NCI-H1092 (cell line): ENCODE measurements around the gene CPXM1.
"Not testable (repeated sequence)": the region's sequence is repeated elsewhere in the genome, so short reads cannot be mapped to it uniquely, and the experiment has no call there.

Experiments
- DNase-seq: peaks from one replicate; lab custom pipeline; 2025; lab: John Stamatoyannopoulos, UW

The CPXM1 gene

DNA sequence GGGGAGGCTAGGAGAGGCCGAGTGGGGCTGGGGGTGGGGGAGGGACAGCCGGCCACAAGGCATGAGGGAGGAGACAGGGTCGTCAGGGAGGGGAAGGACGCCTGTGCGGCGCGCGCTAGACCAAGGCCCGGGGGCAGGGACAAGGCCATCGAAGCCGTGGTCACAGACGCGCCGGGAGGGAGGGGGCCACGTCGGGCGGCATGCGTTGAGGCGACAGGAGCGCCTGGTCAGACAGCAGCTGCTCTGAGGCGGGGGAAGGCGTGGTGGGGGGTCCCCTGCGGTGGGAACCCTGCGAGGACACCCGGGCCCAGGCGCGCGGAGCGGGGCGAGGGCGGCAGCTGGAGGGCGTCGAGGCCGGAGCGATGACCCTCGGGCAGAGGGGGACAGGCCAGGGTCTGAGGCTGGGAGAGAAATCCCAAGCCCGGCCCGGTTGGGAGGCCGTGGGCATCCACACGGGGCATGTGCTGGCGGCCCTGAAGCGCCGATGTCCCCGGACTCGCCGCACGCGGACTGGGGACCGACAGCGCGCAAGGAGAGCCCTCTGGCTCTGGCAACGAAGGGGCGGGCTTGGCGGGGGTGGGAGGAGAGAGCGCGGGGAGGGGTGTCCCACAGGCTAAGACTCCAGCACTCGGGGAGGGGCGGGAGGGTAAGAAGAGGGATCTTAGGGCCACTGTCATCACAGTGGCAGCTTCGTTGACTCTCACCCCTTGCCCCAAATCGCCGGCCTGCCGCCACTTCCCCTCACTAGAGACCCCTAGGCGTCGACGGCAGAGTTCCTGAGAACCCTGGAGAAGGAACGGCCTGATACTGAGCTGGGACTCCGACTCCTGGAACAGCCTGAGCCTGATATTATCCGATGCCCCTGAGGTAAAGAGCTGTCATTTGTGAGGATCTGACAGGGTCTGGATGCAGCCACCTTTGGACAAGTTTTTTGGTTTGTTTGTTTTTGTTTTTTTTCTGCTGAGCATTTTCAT is 20.8 kb upstream of the CPXM1 start:
- DNase-seq = no peak

DNA sequence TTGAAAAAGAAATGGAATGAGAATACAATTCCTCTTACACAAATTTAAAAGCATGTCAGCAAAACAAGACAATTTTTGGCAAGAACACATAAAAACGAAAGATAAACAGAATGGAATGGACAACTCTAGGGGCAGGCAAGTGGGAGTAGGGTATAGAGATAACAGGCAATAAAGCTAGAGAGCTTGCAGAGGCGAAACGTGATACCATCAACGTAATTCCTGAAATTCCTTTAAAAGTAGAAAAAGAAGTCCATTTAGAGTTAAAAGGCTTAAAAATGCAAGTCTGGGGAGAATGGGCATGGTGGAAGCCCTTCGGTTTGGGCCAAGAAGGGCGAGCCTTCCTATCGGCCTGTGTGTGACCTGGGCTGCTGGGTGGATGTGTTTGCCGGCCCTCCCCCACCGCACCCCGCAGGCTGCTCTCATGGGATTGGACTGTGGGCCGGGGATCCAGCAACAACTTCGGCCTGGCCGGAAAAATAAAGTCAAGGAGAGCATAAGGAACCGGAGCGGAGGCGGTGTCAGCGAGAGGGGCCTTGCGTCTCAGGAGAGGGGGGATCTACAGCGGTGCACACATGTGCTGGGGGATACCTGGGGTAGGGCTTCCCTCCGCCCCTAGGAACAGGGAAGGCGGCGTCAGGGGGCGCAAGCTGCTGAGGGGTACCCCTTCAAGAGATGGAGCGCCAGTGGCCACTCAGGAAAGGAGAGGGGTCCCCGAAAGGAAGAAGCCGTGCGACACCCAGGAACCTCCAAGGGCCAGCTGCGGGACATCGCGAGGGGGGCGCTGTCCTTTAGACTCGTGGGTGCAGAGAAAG is 19.9 kb upstream of the CPXM1 start:
- DNase-seq = no peak

DNA sequence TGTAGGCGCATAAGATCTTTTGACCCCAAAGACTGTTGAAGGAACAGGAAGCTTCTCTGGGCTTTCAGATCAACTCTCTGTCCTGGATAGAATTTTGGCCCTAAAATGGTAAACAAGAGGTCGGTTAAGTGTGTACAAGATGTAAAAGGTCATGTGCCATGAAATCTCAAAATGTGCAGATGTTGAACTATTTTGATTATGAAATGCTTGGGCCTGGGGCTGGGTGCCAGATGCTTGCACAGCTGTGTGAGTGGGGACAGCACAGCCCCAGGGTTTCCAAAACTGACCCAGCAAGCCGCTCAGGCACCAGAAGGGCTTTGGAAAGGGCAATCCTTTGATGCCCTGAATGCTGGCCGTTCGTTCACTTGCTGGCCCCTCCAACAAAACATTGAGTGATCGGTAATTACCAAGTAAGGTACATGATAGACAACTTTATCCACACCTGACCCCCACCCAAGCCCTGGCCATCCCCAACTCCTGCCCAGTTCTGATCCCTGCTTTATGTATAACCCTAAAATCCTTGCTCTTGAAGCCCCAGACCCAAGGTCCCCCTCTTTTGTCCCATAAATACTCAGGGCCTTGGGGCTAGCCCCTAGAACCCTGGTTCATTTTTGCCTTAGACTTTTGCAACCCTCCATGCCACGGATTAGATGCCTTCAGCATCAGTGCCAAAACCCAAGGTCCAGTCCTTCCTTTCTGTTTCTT is 17.6 kb upstream of the CPXM1 start:
- no peak for DNase-seq

DNA sequence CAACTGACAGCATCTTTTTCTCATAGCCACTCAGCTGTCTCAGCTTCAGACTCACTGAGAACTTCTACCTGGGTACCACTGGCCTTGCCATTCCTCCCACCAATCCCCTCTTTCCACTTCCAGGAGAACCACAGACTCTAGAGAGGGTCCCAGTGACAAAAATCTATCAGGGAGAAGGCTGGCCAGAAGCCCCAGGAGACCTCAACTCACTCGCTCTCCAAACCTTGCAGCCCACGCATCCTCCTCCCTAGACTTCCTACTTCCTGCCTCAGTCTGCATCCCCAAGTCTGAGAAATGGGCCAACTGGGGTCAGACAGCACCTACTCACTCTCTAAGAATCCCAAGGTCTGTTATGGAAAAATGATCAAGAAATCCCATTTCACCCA is 16.9 kb upstream of the CPXM1 start:
- DNase-seq = no peak

DNA sequence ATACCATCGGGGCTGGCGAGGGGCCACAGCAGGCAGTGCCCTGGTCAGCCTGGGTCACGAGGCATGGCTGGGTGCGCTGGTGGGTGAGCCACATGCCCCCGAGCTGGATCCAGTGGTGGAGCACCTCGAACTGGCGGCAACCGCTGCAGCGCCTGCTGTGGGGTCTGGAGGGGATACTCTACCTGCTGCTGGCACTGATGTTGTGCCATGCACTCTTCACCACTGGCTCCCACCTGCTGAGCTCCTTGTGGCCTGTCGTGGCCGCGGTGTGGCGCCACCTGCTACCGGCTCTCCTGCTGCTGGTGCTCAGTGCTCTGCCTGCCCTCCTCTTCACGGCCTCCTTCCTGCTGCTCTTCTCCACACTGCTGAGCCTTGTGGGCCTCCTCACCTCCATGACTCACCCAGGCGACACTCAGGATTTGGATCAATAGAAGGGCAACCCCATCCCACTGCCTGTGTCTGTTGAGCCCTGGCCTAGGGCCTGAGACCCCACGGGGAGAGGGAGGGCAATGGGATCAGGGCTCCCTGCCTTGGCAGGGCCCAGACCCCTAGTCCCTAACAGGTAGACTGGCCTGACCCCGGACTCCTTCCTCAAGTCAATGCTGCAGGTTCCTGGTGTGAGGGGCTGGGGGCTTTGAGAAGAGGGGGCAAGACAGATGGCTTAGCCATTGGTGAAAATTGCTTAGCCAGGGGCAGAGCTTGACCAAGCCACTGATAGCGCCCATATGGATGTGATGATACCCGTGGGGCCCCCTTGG is 16.3 kb upstream of the CPXM1 start:
- no peak for DNase-seq

DNA sequence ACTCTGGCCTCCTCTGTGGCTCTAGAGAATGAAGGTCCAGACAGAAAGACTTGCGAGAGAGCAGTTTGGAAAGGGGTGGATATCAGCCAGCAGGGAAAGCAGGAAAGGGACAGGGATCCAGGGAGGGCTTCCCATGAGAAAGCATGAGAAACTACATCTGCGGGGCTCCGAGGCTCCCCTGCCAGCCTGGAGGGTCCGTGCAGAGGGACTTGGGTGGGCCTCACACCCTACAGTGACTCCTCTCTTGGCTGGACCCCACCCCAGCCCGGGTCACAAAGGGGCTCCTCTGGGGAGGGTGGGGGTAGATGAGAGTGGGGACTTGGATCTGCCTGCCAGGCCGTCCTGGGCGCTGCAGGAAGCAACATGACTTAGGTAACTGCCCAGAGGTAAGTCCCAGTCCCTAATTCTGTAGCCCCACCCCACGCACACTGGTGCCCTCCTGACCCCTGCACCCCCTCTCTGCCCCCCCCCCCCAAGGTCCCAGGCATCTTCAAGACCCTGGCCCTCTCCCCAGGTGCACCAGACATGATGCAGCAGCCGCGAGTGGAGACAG is 15.7 kb upstream of the CPXM1 start, which contains the start of gene TMEM239:
Gene TMEM239, plus strand, starts transcription at position 335 of the 553 bp plus-strand sequence. Its CDS starts 191 bp downstream, at position 526.
- no peak for DNase-seq

DNA sequence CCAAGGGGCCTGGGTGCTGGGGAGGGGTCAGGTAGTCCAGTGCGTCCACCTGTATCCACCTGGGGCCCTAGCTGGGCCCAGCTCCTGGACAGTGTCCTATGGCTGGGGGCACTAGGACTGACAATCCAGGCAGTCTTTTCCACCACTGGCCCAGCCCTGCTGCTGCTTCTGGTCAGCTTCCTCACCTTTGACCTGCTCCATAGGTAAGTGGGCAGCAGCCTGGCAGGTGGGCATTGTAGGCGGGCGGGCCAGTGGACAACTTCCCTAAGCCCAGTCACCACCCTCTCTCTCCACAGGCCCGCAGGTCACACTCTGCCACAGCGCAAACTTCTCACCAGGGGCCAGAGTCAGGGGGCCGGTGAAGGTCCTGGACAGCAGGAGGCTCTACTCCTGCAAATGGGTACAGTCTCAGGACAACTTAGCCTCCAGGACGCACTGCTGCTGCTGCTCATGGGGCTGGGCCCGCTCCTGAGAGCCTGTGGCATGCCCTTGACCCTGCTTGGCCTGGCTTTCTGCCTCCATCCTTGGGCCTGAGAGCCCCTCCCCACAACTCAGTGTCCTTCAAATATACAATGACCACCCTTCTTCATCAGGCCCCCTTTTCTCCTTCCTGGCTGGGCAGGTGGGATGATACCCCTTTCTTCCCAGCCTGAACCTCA is 14.9 kb upstream of the CPXM1 start:
- no peak for DNase-seq

DNA sequence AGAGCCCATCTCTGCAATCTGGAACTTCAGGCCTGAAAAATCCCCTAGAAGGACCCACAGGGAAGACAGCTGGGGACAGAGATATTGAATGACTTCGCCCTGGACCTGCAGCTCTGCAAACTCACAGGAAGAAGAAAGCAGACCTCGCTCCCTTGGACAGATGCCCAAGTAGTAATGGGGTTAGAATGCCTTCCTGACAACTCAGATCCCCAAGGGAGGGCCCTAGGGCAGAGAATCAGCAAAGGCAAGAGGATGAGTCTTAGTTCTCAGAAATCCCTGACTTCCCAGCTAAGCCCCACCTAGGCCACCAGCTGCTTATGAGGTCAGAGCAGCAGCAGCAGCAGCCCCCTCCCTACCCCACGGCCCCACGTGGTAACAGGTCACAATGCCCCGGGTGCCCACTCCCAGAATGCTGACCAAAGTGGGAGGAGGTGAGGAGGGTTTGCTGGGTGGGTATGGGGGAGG is 14.2 kb upstream of the CPXM1 start, which contains the start of gene C20orf141:
Gene C20orf141, plus strand, starts transcription at position 401 of the 465 bp plus-strand sequence. CDS start 198 bp downstream, outside the sequence.
- no peak for DNase-seq

DNA sequence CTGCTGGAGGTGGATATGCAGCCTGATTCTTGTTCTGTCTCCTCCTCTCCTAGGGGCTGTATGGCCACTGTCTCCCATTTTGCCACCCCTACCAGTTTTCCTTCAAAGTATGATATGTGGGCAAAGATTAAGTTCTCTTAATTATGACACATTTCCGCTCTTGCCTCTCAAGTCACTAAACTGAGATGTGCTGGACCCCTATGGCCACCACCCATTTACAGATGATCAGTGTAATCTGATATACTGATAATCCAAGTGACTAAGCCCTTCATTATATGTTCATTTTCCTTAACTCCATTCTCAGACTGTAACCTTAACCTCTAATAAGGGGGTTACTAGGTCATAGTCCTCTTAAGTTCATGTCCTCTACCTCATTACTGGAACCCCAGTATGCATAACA is 13.6 kb upstream of the CPXM1 start:
- DNase-seq = no peak

DNA sequence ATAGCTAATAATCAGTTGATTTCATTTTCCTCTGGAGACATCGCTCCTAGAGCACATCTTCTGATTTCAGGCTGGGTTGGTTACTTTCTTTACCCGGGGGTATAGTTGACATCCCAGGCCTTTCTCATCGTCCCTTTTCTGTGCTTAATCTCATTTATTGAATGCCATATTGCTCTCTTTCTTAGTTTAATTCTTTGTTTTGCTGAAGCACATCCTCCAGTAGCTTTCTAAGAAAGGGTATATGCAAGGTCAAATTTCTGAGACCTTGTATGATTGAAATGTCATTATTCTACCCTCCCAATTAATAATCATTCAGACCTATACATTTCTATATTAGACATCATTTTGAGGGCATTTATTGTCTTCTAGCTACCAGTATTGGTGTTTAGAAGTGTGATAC is 11.8 kb upstream of the CPXM1 start:
- DNase-seq = no peak

DNA sequence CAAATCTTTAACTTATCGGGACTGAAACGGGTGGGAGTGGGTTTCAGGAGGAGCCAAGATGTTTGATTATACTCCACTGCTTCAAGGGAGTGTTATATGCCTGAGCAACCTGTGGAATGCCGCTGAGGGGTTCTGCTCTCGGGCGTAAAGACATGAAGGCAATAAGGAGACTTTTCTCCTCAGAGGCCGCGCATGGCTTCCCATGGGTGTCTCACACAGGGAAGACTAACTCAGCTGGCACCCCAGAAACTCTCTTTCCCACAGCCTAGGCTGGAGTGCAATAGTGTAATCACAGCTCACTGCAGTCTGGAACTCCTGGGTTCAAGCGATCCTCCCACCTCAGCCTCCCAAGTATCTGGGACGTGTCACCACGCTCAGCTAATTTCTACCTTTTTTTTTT is 9.3 kb upstream of the CPXM1 start:
- DNase-seq = no peak

DNA sequence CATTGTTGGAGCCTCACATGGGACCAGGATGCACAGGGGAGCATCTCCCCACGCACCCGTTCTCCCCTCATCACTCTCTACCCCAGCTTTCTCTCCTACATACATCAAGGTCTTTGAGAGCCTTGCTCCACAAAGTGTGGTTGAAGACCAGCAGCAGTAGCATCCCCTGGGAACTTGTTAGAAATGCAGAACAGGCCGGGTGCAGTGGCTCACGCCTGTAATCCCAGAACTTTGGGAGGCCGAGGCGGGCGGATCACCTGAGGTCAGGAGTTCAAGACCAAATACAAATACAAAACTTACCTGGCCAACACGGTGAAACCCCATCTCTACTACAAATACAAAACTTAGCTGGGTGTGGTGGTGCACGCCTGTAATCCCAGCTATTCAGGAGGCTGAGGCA is 7.5 kb upstream of the CPXM1 start:
- DNase-seq = not testable (repeated sequence)

DNA sequence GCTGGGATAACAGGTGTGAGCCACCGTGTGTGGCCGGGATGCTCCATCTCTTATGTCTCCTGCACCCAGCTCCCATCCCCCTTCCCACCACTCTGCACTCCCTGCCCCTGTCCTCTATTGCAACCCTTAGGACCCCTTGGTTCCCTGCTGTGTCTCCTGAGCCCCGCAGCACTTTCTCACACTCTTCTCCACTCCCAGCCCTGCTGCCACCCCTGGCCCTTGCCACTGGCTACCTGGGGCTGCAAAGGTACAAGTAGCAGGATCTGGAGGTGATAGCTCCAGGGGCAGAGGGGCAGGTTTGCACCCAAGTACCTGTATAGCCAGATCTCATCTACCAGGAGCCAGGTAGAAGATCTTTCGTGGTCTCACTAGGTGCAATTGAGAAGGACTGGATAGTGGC is 6.6 kb upstream of the CPXM1 start:
- DNase-seq = no peak

DNA sequence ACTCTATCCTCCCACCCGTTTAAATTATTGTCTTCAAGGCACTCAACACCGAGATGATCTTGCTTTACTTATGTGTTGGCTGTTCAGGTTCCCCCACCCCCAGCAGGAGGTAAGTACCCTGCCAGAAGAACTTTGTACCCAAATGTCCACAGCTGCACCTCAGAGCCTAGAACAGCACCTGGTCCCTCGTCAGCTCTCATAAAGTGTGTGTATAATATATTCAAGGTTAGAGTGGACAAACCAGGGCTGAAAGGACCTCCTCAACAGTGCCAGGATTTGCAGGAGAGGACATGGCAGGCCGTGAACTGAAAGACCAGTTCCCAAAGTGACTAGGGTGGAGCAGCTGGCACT is 5.9 kb upstream of the CPXM1 start:
- DNase-seq = no peak

DNA sequence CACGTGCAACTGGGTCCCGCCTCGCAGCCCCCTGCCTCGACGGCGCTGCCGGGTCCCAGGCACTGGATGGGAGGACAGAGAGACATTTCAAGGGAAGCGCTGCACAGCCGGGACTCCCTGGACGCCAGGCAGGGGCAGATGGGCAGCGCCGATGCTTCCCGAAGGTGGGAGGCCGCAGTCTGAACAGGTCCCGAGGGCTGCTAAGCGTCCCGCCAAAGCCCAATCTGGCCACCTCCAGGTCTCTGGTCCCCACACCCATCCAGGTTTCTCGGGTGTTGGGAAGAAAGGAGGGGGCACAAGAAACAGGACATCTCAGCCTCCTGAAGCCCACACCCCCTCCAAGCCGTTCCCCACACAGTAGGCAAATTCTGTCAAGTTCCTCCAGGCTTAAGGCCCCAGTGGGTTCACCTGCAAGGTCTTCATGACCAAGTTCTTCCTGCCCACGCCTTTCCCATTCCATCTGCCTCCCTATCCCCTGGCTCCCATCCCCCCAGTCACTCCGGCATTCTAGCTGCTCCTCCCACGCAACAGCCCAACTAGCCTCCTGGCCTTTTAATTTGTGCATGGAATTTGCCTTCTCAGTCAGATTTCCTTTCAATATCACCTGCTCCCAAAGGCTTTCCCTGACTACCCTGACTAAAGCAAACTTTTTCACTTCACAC is 5.4 kb upstream of the CPXM1 start:
- no peak for DNase-seq

DNA sequence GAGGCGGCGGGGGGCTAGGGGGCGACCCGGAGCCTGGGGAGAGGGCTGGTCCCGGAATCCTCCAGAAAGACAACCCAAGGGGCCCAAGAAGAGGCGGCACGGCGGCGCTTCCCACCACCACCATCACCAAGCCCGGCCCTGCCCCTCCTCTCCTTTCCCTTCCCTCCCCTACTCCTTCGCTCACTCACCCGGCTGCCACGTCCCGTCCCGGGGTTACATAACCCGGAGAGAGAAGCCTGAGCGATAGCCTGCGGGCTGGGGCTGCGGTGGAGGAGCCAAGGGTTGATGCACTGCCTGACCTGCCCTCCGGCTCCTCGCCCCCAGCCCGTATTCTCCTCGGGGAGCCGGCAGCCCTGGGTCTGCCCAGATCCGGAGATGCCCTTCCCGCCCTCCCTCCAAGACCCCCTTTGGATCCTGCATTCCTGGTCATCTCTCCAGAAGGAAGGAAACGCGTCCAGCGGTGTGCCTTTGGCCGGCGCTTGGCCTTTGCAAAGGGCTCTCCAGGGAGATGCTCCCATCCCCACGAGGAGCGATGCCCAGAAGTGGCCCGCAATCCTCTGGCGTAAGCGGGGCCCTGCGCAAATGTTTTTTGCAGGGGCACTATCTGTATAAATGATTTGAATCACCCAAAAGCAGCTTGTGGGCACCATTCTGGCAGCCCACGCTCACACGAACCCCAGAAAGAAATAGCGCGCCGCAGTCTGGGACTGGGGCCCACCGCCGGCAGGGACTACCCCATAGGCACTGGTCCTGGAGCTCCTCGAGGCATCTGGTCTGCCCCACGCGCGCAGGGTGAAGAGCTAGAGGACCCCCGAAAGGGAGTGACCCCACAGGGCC is 4.6 kb upstream of the CPXM1 start:
- DNase-seq = no peak

DNA sequence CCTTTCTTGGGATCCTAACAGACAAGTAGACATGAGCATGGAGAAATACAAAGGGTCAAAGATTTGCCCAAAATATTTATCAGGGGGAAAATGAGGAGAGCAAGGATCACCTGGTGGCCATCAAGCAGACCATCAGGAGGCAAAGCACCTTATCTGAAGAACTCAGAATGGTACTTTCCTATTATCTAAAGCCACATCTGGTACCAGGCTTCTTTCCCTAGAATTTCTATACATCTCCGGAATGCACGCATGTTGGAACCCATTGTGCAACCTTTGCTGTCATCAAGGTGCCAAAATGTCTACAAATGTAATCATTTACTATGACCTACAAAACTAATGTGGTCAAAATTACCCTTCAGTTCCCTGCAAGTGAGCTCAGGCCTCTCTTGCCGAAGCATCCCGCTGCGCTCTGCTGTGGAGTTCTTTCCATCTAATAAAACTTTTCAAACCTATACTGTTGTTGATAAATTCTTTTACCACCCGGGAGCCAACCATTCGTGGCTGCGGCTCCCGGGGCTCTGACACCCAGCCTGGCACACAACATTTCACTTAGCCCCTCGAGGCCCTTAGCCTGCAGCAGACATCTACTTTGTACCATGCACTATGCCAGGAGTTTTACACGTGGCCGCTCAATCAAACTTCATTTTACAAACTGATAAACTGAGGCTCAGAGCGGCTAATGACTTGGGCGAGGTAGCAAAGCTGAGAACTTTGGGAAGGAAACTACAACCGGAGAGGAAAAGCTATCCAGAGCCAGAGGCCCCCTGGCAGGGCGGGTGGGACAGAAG is 3.8 kb upstream of the CPXM1 start:
- DNase-seq = no peak

DNA sequence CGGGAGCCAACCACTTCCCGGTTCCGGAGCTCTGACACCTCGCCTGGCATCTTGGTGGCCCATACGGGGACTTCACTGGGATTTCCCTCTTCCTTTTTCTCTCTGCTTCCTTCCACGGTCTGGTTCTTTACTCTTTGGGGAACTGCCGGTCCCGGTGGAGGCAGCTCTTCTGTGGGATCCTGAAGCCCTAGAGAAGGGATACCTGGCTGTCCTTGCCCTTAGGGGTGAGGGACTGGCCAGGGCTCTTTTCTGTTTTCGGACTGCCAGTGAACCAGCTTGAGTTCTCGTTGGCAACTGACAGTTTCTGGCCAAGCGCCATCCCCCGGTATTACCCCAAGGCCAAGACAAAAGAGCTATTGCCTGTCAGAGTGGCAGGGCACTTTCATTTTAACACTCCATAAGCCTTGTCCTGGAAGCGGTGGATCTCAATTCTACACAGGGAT is 880 bp upstream of the CPXM1 start:
- no peak for DNase-seq
